Skeletal muscle cell (primary cell): Measurements from ENCODE around the gene RPS6KA5.
"Not testable (repeated sequence)": the region's sequence is repeated elsewhere in the genome, so short reads cannot be mapped to it uniquely, and the experiment has no call there.

Source experiments
- DNase-seq: peaks from one replicate; pipeline ENCODE4 v3.0.0-alpha.2; 2010; ENCODE audit warnings: low read depth
- H3K4me3 ChIP-seq: 2 replicates; pipeline ENCODE4 v1.5.1; 2011; ENCODE audit warnings: low read depth, mild to moderate bottlenecking, control low read depth, low read length, moderate library complexity

Gene RPS6KA5

GRCh38 chr14:91060351-91061055, at the start of gene RPS6KA5:
TSS of gene RPS6KA5 (minus strand) at chr14:91060641. CDS start at chr14:91060434, 207 bp downstream.
- peak within 1 kb of the TSS; percentile 87 for H3K4me3 ChIP-seq
- DNase-seq = peak; percentile 100

DNA sequence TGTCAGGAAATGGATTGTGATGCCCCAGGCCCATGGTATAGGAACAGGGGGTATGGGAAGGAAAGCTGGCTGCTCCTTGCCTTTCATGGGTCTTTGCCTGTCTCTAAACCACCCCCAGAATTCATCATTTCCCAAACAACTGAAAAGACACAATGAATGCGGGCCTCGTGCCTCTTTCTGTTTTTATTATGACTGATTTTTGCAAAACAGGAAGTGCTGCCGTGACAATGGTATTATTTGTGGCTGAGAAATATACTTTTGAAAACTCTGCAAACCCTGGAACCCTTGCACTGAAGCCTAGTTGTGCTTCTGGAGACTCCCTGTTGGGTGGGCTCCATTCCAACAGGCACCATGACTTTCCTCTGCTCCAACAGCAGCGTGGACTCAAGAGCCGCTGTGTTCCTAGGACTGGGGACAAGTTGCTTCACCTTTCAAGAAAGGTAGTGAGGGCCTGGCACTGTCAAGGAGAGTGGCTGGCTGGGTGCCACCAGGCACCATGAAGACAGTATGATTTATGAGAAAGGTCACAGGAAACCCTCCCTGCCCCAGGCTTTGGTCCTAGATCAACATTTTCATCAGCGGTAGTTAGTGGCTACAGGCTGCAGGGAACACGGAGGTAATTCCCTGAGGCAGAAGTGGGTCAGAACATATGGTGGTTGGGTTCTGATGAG, 48.6 kb upstream of the RPS6KA5 start:
- H3K4me3 ChIP-seq = no peak overlapping the region
- no peak for DNase-seq

DNA sequence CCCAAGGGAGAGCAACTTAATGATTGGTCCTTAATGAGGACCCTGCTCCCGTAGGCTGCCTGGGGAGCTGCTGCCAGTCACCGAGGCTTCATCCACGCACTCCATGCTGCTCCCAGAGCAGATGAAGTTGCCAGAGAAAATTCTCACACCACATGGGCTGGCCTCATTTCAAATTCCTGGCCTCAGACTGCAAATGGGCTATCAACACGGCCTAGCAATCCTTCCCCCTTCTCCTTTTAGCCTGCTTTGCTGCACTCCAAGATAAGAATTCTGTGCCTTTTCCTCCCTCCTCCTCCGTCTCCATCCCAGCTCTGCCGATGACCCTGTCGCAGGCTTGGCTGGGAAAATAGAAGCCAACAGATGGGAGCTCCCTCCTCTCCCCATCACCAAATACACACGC, 42.7 kb upstream of the RPS6KA5 start:
- no peak for DNase-seq
- H3K4me3 ChIP-seq = no peak overlapping the region

- no peak for DNase-seq
- H3K4me3 ChIP-seq = no peak overlapping the region
Measured at GRCh38 chr14:91100102-91100501, 39.7 kb upstream of the RPS6KA5 start.

GRCh38 chr14:91098591-91098990, 38.1 kb upstream of the RPS6KA5 start:
- H3K4me3 ChIP-seq = no peak overlapping the region
- DNase-seq = no peak

- not testable (repeated sequence) for H3K4me3 ChIP-seq, DNase-seq
Measured at GRCh38 chr14:91097657-91098056, 37.2 kb upstream of the RPS6KA5 start.

- no peak overlapping the region for H3K4me3 ChIP-seq
- DNase-seq = no peak
Measured at GRCh38 chr14:91095178-91095577, 34.7 kb upstream of the RPS6KA5 start.

DNA sequence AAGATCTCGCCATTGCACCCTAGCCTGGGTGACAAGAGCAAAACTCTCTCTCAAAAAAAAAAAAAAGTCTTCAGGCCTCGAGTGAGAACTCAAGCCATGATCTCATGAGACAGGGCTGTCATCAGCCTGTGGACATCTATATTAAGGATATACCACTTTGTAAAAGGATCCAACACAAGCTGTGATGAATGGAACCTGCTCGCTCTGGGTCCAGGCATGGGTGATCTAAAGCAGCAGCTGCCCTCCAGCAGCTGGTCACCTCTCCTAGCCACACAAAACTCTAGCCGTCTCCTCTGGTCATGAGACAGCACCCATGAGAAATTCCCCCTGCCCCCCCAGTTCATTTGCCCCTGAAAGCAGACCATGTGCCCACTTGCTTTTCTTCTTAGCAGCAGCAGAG, 34.3 kb upstream of the RPS6KA5 start:
- no peak overlapping the region for H3K4me3 ChIP-seq
- DNase-seq = no peak

DNA sequence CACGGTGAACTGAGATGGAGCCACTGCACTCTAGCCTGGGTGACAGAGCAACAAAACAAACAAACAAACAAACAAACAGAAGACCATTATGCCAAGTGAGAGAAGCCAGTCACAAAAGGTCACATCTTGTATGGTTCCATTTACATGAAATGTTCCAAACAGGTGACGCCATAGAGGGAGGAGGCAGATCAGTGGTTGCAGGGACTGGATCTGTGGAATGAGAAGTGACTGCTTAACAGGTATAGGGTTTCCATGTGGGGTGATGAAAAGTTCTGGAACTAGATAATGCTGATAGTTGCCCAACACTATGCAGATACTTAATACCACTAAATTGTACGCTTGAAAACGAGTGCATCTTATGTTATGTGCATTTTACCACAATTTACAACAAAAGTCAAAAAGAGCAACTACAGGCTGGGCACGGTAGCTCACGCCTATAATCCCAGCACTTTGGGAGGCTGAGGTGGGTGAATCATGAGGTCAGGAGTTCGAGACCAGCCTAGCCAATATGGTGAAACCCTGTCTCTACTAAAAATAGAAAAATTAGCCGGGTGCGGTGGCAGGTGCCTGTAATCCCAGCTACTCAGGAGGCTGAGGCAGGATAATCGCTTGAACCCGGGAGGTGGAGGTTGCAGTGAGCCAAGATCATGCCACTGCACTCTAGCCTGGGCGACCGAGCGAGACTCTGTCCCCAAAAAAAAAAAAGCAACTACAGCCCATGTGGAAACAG, 33.5 kb upstream of the RPS6KA5 start:
- H3K4me3 ChIP-seq = not testable (repeated sequence)

GRCh38 chr14:91092073-91092472, 31.6 kb upstream of the RPS6KA5 start:
- no peak for DNase-seq
- no peak overlapping the region for H3K4me3 ChIP-seq

More for the DNA sequence above, 33.5 kb upstream of the RPS6KA5 start:
- not testable (repeated sequence) for DNase-seq

- no peak overlapping the region for H3K4me3 ChIP-seq
- DNase-seq = no peak
Measured at GRCh38 chr14:91090743-91091142, 30.3 kb upstream of the RPS6KA5 start.

DNA sequence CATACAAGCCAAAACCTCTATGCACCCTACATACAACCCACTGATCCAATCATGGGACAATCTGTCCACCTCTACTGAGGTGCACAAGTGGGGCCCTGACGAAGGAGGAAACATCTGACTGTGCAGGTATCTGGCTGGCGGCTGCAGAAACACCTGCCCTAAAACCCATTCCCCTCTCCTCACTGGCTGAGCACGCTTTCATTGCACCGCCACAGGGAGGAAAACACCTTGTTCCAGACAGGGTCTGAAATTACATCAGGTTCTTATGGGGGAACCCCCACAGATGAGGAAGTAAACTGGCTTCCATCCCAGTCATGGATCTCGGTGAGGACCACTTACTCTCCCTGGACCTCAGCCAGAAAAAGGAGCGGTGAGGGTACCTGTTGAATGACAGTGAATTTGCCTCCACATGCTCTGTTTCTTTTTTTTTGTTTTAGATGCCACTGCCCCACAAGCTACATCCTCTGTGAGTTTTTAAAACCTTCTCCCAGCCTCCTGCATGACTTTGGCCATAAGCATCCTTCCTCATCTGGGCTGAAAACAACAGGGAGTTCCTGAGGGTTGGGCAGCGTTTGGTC, 29.6 kb upstream of the RPS6KA5 start:
- no peak for DNase-seq
- H3K4me3 ChIP-seq = no peak overlapping the region

- DNase-seq = no peak
- no peak overlapping the region for H3K4me3 ChIP-seq
Measured at GRCh38 chr14:91088585-91089235, 28.3 kb upstream of the RPS6KA5 start.

- DNase-seq, H3K4me3 ChIP-seq: not testable (repeated sequence)
Measured at GRCh38 chr14:91087470-91087869, 27.0 kb upstream of the RPS6KA5 start.

- DNase-seq = no peak
- no peak overlapping the region for H3K4me3 ChIP-seq
Measured at GRCh38 chr14:91084516-91084915, 24.1 kb upstream of the RPS6KA5 start.

GRCh38 chr14:91082282-91082681, 21.8 kb upstream of the RPS6KA5 start:
- H3K4me3 ChIP-seq = no peak overlapping the region

GRCh38 chr14:91080071-91080470, 19.6 kb upstream of the RPS6KA5 start:
- DNase-seq = no peak
- no peak overlapping the region for H3K4me3 ChIP-seq

More at GRCh38 chr14:91082282-91082681, 21.8 kb upstream of the RPS6KA5 start:
- no peak for DNase-seq

DNA sequence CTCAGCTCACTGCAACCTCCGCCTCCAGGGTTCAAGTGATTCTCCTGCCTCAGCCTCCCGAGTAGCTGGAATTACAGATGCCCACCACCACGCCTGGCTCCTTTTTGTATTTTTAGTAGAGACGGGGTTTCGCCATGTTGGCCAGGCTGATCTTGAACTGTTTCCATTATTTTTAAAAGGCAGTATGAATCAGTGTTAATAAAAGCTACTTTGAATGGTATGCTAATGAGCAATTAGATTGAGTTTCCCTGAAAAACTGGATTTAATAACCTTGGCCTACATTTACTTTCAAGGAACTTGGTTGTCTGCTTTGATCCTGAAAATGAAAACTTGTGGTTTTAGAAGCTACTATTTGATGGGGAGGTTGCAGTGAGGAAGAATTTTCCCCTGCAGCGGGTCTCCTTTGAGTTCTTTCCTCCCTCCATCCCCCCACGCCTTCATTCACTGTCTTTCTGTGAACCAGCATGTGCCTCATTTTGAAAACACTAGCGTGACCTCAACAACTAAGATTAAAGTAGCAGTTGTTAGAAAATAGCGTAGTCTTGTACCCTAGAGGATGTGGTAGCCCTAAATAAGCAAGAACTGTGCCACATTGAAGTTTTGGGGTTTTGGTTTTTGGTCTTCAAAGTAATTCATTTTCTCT, 17.8 kb upstream of the RPS6KA5 start:
- no peak overlapping the region for H3K4me3 ChIP-seq
- DNase-seq = no peak

DNA sequence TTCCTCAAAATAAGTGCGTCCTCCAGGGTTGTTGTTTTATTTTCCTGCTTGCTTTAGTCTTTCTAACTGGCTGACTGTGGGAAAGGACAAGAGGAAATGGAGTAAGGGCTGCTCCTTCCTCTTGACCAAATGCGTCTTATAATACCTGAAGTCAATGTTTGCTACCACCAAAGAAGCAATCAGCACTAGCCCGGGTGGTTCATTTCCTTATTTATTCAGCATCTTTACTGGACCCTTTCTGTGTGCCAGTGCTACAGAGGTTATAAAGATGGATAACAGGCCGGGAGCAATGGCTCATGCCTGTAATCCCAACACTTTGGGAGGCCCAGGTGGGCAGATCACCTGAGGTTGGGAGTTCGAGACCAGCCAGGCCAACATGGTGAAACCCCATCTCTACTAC, 15.1 kb upstream of the RPS6KA5 start:
- DNase-seq = no peak
- H3K4me3 ChIP-seq = no peak overlapping the region
